T-helper 2 cell treated with Interferon-gamma antibody and Interleukin-4, amounts not matched to agents 100 ng/mL and 5 ng/mL, for 36 hours (primary cell): ENCODE results near the gene COL26A1. TPM values are rescaled to one million over a fixed set of nuclear protein-coding genes. Genes with fewer than 3 reads are reported as not detected.

Experiments
- intact Hi-C: fragments of 100-400 bp; cut with micrococcal nuclease; formaldehyde crosslinking; loops from one replicate; pipeline ENCODE4 v1.15.1; 2023
- total RNA-seq: library from RNA; stranded (reverse); gene quantifications from 2 replicates; pipeline ENCODE4 v1.2.3, GENCODE V29; 2022

COL26A1 gene
- total RNA-seq, 1 donor from 2014 or later: not detected

DNA sequence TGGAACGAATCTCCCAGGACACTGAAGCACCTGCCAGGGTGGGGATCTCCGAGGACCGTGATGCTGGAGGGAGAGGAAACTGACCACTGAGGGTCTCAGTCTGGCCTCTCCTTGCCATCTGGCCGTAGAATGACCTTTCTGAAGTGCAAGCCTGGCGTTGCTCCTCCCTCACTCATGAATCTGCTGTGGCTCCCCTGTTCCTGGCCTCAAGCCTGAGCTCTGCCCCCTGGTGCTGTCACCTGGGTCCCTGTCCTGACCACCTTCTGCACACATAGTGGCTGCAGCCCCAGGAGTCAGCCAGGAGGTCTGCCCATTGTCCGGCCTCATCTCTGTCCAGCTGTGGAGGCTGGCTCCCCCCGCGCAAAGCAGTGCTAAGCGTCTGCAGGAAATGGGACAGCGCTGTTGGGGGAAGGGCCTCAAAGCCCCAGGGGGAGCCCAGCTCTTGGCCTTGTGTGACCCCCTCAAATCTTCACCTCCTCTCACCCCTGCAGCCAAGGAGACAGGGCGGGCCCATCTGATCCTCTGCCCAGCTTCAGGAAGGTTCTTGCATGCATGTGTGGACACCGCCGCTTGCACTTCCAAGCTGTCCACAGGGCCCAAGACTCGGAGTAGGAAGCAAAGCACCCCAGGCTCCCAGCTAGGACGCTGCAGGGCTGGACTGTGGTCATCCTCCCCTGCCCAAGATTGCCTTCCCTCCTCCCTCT, 200.7 kb downstream of the COL26A1 start:
- intact Hi-C loops: no loop called here

DNA sequence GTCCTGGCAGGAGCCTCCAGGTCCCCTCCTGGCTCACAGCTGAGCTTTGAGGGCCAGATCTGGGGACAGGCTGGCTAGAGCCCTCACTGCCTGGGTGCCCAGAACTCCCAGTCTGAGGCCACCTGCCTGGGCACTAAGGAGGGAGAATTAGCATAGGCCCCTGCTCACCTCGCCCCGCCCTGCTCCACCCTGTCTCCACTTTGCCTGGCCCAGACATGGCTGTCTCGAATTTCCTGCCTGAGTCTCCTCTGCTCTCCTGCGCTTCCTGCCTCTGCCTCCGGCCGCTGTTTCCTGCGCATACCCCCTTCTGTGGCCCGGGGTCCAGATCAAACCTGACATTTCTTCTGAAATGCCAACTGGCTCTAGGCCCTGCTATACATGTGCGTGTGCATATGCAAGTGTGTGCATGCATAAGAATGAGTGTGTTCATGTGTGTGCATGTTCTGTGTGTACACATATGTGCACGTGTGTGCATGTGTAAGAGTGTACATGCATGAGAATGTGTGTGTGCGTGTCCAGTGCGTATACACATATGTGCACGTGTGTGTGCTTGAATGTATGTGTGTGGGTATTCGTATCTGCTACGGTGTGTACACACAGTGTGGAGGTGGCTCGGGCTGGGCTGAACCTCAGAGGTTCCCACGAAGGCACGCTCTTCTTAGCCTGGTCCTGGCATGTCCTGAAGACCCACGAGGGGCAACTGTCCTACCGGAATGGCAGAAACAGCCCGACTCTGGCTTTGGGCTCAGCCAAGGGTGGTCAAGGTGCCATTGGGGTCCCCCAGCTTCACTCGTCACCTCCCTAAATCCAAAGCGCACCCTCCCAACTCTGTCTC, 201.5 kb downstream of the COL26A1 start:
- intact Hi-C loops: no loop called here

DNA sequence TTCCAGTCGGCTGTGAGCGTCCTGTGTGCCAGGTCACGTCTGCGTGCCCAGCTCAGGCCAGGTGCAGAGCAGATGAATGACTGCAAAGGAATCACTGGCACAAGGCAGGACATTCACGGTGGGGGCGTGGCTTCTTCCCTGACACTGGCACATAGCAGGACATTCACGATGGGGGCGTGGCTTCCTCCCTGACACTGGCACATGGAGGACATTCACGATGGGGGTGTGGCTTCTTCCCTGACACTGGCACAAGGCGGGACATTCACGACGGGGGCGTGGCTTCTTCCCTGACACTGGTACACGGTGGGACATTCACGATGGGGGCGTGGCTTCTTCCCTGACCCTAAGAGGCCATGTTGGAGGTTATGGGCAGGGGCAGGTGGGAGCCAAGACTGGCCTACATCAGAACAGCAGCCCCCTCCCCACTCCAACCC, 202.1 kb downstream of the COL26A1 start:
- intact Hi-C loops: no loop called here

DNA sequence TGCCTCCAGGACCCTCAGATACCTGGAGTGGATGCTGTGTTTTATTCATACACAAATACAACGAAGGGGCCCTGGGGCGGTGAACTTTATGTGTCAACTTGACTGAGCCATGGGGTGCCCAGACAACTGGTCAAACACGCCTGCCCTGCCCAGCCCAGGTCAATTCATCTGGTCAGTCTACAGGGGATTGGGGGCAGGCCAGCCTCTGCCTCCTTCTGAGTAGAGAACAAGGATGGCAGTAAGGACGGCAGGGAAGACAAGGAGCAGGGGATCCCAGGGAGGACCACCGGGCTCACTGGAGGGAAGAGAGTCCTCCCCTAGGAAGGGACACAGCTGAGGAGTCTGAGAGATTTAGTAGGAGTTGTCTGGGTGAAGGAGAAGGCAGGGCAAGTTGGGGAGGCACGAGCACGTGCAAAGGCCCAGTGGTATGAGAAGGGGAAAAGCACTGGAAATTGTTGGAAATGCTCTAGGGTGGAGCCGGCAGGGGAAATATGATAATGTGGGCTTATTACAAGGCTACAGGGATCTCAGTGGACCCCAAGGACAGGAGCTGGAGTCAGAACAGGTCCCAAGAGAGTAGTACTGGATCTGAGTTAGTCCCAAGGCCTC, 203.0 kb downstream of the COL26A1 start:
- intact Hi-C loops: no loop called here

DNA sequence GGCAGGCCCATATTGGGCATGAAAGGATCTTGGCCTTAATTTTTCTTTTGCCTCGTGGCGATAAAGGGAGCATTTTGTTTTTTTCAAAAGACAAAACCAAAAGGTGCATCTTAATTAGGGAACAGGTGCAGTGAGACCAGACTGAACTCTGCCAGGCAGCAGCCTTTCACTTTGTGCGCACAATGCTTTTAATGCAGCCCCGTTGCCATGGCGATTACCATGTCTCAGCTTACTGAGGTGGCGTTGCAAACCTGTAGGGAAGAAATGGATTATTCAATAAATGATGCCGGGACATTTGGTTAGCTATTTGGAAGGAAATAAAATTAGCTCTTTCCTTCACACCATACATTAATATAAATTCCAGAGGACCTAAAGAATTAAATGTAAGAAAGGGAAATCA, 204.6 kb downstream of the COL26A1 start:
- intact Hi-C loops: no loop called here

DNA sequence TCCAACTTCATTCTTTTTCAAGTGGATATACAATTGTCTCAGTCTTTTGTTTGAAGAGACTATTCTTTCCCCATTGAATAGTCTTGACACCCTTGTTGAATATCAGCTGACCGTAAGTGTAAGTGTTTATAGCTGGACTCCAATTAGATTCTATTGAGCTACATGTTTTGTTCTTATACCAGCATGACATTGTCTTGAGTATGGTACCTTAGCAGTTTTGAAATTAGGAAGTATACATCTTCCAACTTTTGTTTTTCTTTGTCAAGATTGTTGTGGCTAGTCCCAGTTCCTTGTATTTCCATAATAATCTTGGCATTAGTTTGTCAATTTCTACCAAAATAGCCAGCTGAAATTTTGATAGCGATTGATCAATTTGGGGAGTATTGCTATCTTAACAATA, 209.5 kb downstream of the COL26A1 start:
- intact Hi-C loops: no loop called here

DNA sequence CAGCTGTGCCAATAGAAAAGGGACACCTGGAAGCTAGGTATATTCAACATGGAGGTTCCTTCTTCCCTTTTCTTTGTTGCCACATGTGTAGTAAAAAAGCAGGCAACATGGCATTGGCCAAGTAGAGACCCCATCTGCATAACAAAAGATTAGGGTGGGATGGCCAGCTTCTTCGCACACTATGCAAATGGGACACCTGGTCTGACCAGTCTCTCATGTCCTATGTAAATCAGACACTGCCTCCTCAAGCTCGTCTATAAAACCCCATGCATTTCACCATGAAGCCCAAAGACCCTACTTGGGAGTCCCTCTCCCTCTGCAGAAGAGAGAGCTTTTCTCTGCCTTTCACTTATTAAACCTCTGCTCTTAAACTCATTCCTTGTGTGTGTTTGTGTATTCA, 212.5 kb downstream of the COL26A1 start:
- intact Hi-C loops: no loop called here

DNA sequence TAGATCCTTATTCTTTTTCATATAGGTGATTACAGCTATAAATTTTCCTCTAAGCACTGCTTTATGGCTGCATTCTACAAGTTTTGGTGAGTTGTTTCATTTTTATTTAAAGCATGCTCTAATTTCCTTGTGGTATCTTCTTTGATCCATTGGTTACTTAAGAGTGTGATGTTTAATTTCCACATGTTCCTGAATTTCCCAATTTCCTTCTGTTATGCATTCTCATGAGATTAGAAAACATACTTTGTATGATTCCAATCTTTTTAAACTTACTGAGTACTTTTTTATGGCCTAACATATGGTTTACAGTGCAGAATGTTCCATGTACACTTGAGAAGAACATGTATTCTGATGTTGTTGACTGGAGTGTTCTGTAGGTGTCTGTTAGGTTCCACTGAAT, 213.0 kb downstream of the COL26A1 start:
- intact Hi-C loops: no loop called here

DNA sequence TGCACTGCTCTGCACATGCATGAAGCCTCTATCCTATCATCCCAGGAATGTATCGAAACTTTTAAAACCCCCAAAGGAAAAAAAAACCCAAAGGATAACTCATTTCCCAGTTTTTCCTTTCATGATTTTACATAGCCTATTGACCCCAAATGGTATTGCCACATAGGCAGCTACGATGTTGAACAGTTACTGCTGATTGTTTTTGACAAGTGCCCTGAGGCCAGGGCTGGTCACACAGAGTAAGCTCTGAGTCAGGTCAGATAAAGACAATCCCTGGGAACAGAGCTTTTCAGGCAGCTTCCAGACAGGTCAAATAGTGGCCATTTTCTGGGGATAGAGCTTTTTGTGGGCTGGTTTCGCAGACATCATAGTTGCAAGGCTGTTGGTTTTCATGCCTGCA, 214.3 kb downstream of the COL26A1 start:
- intact Hi-C loops: no loop called here

DNA sequence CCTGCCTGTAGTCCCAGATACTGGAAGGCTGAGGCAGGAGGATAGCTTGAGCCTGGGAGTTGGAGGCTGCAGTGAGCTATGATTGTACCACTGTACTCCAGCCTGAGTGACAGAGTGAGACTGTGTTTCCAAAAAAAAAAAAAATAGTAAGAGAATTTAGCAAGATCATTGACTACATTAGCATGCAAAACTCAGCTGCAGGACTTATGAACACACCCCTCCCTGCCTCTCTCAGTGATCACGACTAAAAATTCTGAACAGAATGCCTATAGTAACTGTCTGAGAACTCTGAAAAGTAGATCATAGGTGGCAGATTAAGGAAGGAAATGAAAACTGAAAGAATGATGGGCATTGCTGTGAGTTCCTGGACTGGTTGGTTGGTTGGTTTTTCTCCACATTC, 215.9 kb downstream of the COL26A1 start:
- intact Hi-C loops: no loop called here

DNA sequence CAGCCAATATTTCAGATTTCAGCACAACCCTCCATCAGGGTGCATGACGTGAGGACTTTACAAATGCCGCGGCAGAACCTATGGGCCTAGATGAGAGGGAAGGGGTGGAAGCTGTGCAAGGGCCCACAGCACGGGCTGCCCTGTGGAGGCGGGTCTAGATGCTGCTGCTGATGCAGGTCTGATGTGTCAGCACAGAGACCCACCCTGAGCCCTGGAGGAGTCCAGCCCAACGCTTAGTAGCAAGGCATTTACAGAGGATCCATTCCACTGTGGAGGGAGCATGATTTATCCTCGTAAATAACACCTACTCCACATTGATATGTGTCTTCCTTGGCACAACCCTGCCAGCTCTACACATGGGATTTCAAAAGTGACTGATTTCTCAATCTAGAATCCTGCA, 217.9 kb downstream of the COL26A1 start:
- intact Hi-C loops: no loop called here

DNA sequence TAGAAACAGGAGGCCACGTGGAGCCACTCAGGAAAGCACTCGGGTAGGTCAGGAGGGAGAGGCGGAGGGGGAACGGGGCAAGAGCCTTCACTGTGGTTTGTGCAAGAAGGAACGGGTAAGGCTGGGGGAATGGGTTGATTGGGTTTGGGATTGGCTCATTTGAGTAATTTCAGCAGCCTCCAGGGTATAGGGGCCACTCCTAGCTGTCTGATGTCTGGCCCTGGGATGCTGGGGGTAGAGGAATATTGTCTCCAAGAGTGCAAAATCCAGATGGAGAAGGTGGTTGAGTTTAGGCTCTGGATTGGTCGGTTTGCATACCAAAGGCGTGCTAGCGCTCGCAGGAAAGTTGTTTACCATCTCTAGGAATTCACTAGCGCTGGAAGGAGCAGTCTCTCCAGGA, 219.2 kb downstream of the COL26A1 start:
- intact Hi-C loops: no loop called here

DNA sequence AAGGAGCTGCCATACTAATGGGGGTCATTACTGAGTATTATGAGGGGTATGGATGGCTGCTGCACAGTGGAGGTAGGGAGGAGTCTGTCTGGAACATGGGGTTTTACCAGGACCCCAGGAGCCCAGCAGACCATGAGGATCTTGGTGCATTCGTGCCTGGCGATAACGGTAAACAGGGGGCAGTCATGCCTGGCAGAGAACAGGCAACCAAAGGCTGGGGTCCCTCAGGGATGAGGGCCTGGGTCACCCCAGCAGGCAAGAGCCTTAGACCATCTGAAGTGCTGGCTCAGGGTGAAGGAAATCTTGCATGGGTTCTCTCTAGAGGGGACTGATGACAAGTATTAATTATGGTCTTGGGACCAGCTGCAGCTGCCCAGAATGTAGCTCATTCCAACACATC, 220.3 kb downstream of the COL26A1 start:
- intact Hi-C loops: no loop called here

DNA sequence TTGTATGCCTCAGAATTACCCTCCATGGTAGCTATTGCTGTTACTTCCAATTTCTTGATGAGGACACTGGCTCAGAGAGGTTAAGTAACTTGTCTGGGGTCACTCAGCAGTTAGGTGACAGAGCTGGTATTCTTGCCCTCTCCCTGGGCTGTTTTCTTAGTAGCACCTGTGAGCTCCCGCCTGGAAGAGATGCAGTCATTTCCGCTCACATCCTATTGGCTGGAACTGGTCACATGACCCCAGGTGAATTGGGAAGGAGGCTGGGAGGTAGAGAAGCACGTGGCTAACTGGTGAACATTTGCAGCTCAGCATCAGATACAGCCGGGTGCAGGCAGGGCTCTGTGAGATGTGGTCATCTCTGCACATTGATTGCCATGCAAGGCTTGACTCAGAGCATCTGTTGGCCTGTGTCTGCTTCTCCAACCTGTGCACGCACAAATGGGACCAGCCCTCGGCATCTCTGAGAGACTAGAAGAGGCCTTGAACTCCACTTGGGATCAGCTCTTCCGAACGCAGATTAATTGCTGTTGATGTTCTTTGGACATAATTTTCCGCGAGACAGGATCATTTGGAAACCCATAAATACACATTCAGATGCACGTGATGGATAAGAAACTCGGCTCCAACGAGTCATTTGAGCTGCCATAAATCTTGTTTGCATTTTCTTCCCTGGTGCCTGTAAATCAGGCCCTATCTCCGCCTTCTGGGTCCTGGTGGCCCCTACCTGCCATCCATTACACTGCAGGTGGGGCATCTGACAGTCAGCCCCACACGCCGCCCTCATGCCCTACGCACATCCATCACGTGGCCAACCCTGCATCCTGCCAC, 223.6 kb downstream of the COL26A1 start:
- intact Hi-C loops: no loop called here

DNA sequence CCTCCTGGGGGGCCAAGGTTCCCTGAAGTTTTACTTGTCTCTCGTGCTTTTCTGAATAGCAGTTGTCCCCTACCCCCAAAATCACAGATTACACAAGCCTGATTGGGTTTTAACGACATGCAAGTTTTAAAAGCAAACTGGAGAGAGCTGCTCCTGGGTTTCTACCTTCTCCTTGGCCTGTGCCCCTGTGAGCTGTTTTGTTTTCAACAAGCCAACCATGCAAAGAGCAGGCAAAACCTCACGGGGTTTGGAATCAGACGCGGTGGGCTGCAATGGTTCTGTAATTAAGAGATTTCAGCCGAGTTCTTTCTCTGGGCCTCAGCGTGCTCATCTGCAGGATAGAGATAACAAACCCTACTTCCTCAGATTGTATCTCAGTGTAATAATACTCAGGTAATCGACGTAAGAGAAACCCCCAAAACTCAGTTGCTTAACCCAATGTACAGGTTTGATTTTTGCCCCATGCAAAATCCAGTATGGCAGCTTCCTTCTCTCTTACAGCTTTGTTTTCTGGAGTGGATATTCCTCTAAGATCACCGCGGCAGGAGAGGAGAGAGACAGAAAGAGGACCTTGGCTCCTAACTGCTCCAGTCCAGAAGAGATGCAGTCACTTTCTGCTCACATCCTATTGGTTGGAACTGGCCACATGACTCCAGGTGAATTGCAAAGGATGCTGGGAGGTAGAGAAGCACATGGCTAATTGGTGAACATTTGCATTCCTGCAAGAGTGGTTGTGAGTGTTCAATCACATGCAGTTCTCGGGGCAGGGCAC, 224.4 kb downstream of the COL26A1 start:
- intact Hi-C loops: no loop called here

DNA sequence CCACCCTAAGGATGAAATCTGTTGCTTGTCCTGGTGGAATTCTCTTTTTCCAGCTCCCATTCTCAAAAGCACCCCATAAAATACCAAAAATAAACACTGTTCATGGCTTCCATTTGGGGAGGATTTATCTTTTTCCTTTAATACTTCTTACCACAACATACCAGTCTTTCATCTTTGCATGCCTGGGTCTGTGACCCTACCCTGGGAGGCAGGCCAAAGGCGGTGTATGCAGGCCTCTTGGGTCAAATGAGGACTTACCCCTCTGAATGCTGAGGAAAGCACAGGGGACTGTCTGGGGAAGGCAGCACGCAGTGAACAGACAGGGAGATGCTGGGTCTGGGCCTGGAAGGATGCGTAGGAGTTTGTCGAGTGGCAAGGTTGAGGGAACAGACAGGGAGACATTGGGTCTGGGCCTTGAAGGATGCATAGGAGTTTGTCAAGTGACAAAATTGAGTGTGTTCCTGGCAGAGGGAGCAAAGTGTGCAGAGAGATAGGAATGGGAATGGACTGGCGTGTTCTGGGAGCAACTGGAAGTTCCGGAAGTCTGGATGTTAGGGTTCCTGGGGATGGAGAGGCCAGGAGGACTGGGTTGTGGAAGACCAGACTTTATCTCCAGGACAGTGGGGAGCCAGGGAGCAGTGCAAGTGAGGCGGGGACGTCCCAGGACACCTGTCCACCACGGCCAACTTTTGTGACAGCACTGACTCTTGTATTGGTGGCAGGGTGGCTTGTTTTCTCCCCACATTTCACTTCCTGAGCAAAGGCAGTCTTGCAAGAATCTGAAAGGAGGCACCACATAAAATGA, 225.7 kb downstream of the COL26A1 start:
- intact Hi-C loops: no loop called here

DNA sequence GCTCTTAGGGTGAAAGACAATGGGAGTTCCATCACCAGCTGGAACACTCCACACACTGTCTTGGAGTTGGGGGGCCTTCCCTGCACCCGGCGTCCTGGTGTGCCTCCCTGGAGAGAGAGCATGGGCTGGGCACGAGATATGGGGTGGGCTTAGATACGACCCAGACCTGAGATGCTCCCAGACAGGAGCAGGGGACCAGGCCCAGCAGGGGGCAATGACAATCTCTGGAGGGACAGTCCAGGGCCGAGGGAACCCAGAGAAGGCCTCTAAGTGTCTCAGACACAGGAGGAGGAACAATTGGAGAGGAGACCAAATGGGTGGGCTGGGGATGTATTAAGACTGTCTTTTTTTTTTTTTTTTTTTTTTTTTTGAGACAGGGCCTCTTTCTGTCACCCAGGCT, 226.4 kb downstream of the COL26A1 start:
- intact Hi-C loops: no loop called here

DNA sequence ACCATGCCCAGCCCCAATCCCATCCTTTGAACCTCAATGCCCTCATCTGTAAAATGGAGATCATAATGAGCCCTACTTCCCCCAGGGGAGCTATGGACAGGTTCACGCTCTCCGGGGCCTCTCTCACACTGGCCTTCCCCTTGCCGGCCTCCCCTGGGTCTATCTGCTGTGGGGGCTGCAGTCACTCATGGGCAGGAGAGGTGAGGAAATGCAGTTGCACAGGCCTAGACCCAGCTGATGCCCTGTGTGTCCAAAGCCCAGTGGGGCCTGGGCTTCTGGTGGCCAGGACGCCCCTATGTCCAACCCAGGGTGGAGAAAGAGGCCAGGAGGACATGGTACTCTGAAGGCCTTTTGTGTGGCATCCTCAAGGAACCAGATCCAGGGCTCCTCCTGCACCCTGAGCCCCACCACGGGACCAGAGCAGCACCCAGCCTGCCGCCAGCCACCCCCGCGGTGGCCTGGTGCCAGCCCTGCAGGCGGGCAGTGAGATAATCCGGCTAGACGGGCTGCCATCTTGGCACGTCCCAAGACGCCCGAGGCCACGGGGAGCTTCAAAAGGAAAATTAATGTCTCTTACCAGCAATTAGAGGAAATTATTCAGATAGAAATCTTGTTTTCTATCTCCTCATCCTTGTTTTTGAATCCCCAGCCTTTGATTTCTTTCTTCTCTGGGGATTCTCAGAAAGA, 227.4 kb downstream of the COL26A1 start:
- intact Hi-C loops: no loop called here

DNA sequence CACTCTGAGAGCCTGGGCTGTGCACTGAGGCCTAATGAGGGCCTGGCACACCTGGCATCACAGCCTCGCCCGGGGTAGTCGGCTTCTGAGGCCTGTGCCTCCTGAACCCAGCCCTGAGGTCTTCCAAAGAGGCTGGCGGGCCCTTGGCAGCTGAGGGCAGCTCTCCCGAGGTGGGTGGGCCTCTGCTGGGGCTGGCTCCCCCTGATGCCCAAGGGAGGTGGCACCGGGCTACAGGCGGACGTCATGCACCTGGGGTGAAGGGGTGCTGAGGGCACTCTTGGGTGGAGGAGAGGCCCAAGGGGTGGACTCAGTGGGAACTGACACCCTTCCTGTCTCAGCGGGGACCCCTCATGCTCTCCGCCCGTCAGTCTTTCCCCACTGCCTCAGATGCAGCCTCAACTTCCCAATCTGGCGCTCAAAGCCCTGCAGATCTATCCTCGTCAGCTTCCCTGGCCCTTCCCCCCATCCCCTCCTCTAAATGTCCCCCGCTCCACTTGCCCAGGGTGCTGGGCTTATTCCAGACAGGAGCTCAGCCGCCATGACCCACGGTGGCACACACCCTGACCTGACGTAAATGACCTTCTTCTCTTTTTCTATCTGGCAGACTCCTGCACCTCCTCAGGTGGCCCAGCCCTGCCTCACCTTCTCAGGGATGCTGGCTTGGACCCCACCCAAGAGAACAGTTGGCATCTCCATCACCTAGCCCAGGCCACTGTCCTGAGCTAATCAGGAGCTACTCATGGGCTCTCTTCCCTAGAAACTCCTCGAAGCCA, 228.2 kb downstream of the COL26A1 start:
- intact Hi-C loops: no loop called here
